HG02610 (cell line): ENCODE data around the gene SRPX2.

ENCODE experiments used
- ATAC-seq: cut with Tn5 transposase; IDR thresholded peaks from one replicate; pipeline ENCODE4 v1.9.1; 2021; ENCODE audit warnings: mild to moderate bottlenecking, moderate library complexity; ENCODE audit not compliant: unreplicated experiment

SRPX2 gene

GRCh38 chrX:100643956-100644860 is at the start of gene SRPX2:
Gene SRPX2 (plus strand): TSS chrX:100644199. CDS start chrX:100646323, 2,124 bp downstream.
- ATAC-seq: peak; percentile 94

- no peak for ATAC-seq
Observed at GRCh38 chrX:100596601-100597000, 47.4 kb upstream of the SRPX2 start.

GRCh38 chrX:100599456-100599855 is 44.5 kb upstream of the SRPX2 start:
- no peak for ATAC-seq

- ATAC-seq: peak; percentile 3
Observed at GRCh38 chrX:100600340-100600739, 43.7 kb upstream of the SRPX2 start.

GRCh38 chrX:100600758-100601157 is 43.2 kb upstream of the SRPX2 start:
- ATAC-seq: peak; percentile 90

- peak; percentile 71 for ATAC-seq
Observed at GRCh38 chrX:100606753-100607152, 37.2 kb upstream of the SRPX2 start.

GRCh38 chrX:100609591-100609990 is 34.4 kb upstream of the SRPX2 start:
- no peak for ATAC-seq

- ATAC-seq: no peak
Observed at GRCh38 chrX:100611951-100612350, 32.0 kb upstream of the SRPX2 start.

- ATAC-seq: peak; percentile 100
Observed at GRCh38 chrX:100615005-100615404, 29.0 kb upstream of the SRPX2 start.

- no peak for ATAC-seq
Observed at GRCh38 chrX:100623001-100623400, 21.0 kb upstream of the SRPX2 start.

- peak; percentile 94 for ATAC-seq
Observed at GRCh38 chrX:100625985-100626491, 18.0 kb upstream of the SRPX2 start.

GRCh38 chrX:100635040-100635439 is 9.0 kb upstream of the SRPX2 start:
- no peak for ATAC-seq

- no peak for ATAC-seq
Observed at GRCh38 chrX:100635989-100636320, 8.0 kb upstream of the SRPX2 start.

- ATAC-seq: peak; percentile 97
Observed at GRCh38 chrX:100636321-100636991, 7.5 kb upstream of the SRPX2 start, which contains the start of gene TSPAN6. Gene TSPAN6 (minus strand): TSS chrX:100636806. CDS start chrX:100636694, 112 bp downstream.

GRCh38 chrX:100642290-100642689 is 1.7 kb upstream of the SRPX2 start:
- ATAC-seq: no peak

GRCh38 chrX:100643212-100643611 is 787 bp upstream of the SRPX2 start:
- ATAC-seq: no peak

GRCh38 chrX:100645106-100645505 is 1.1 kb downstream of the SRPX2 start:
- ATAC-seq: no peak

GRCh38 chrX:100647095-100647494 is 3.1 kb downstream of the SRPX2 start:
- no peak for ATAC-seq

GRCh38 chrX:100647739-100648138 is 3.7 kb downstream of the SRPX2 start:
- no peak for ATAC-seq

- ATAC-seq: no peak
Observed at GRCh38 chrX:100648458-100649417, 4.7 kb downstream of the SRPX2 start.
